Measurements from ENCODE around the gene DIRAS3.

Gene DIRAS3

DNA sequence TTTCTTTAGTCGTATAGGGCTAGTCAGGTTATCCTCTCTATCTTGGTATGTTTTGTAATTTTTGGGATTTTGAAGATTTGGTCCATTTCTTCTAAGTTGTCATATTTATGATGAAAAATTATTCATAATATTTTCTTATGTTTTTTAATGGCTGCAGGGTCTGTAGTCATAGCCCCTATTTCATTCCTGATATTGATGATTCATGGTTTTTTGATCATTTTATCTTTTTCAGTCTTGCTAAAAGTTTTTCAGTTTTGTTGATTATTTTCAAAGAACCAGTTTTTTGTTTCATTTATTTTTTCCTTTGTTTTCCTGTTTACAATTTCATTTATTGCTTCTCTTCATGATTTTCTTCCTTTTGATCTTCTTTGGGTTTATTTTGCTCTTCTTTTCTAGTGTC lies 50.2 kb downstream of the DIRAS3 start:
- no peak for TF ChIP-seq ZNF274 (IDR thresholded peaks at IDR 0.05; ENCODE audit: low read depth, low read length)
- no peak overlapping the region for H3K4me3 ChIP-seq (ENCODE audit: low read length)

DNA sequence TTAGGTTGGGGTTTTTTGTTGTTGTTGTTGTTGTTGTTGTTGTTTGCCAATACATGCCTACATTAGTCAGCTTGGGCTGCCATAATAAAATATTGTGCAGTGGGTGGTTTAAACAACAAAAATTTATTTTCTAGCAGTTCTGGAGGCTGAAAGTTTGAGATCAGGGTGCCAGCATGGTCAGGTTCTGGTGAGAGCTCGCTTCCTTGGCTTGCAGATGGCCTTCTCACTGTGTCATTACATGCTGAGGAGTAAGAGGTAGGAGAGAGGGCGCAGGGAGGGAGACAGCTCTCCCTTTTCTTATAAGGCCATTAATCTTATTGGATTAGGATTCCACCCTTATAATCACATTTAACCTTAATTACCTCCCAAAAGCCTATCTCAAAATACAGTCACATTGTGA lies 52.7 kb downstream of the DIRAS3 start:
- no peak for TF ChIP-seq ZNF274 (IDR thresholded peaks at IDR 0.05; ENCODE audit: low read depth, low read length)
- no peak overlapping the region for H3K4me3 ChIP-seq (ENCODE audit: low read length)

Measured in GM08714 (cell line).